IPS DF 4.7 (cell line): ENCODE measurements around the gene PTPRO.

Experiments used
- DNase-seq: peaks from one replicate; pipeline ENCODE4 v3.0.0-alpha.2; 2013; ENCODE audit warnings: low spot score; ENCODE audit errors: extremely low read depth

PTPRO gene

GRCh38 chr12:15636060-15636890 lies 314.0 kb downstream of the PTPRO start:
- no peak for DNase-seq

DNA sequence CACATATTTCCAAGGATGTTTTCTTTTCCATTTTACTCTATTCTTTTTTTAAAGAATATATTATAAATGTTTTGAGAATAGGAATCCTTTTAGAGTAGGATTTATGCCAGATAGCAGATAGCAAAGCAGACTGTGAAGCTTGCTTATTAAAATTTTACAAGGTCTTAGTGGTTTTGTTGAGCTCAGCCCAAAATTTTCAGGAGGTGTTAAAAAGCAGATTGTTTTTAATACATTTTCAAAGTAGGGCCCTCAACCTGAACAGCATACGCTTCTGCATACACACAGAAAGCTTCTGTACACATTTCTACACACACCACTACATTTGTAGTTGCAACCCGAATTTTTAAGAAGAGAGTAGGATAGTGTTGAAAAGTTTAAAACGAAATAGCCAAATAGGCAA lies 315.9 kb downstream of the PTPRO start:
- DNase-seq: no peak

GRCh38 chr12:15644700-15645099 lies 322.4 kb downstream of the PTPRO start:
- DNase-seq: no peak

DNA sequence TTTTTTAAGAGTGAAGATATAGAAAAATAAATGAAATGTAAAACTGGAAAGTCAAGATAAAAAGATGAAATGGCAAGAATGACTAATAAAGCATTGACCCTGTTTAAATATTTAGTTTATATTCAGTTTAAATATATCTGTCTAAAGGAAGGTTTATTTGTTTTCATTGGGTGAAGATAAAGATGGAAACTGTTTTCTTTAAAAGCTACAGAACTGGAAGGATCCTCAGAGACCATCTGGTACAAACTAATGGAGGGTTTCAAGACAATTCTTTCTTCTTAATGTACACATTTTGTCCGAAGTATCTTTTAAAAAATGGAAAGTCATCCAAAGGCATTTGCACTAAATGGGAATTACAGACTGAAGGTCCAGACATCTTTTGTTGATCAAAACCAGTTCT lies 324.3 kb downstream of the PTPRO start:
- no peak for DNase-seq
